Transverse colon (tissue), 4 donors: Measurements from ENCODE around the gene NPTX2. TPM values are rescaled to one million over a fixed set of nuclear protein-coding genes. Genes with fewer than 3 reads are reported as not detected.

Experiments used
- DNase-seq: peaks from one replicate; pipeline ENCODE4 v3.0.0-alpha.2; 2019
- H3K27ac ChIP-seq, 4 donors: fragments of 200-600 bp; sonication (generic); 2 replicates each; pipeline ENCODE4 v1.5.1; 2016 to 2018; ENCODE audit warnings: inconsistent platforms in 4 of 4
- H3K27me3 ChIP-seq: fragments of 200-600 bp; sonication (generic); 2 replicates; pipeline ENCODE4 v1.5.1; 2017; ENCODE audit warnings: inconsistent platforms
- H3K36me3 ChIP-seq, 4 donors: fragments of 200-600 bp; sonication (generic); 2 replicates each; pipeline ENCODE4 v1.5.1; 2017 to 2019; ENCODE audit warnings: inconsistent platforms in 4 of 4
- H3K4me1 ChIP-seq, 4 donors: fragments of 200-600 bp; sonication (generic); 2 replicates each; pipeline ENCODE4 v1.5.1; 2017 to 2020; ENCODE audit warnings: inconsistent platforms in 4 of 4
- H3K4me3 ChIP-seq, 4 donors: fragments of 200-600 bp; sonication (generic); 1 replicate in 1 of 4; 2 replicates in 3 of 4; pipeline versions ENCODE4 v1.5.1 to v1.6.1; 2017 to 2019; ENCODE audit warnings: inconsistent platforms in 4 of 4
- H3K9me3 ChIP-seq, 2 donors: fragments of 200-600 bp; sonication (generic); 2 replicates each; pipeline ENCODE4 v1.5.1; 2017 to 2019; ENCODE audit warnings: inconsistent platforms in 2 of 2
- EP300 ChIP-seq: sonication (generic); formaldehyde crosslinking; IDR thresholded peaks from one replicate; pipeline ENCODE4 v1.6.1; 2017; ENCODE audit warnings: antibody characterized with exemption, low read depth
- POLR2A ChIP-seq: fragments of 450-650 bp; IDR thresholded peaks from one replicate; pipeline ENCODE4 v1.6.1; 2016; ENCODE audit warnings: antibody characterized with exemption, mild to moderate bottlenecking, moderate library complexity
- POLR2AphosphoS5 ChIP-seq, 3 donors: sonication (generic); formaldehyde crosslinking; IDR thresholded peaks; one replicate each; pipeline ENCODE4 v1.6.1; 2016; ENCODE audit warnings: antibody characterized with exemption in 3 of 3
- WGBS, 2 donors: methylation state at CpG; one replicate each; pipeline ENCODE4 v1.1.5; 2018; ENCODE audit warnings: low coverage in 1 of 2; 5-methylcytosine and 5-hydroxymethylcytosine counted together
- in situ Hi-C, 4 donors: fragments of 200-750 bp; cut with MboI; loops; one replicate each; pipeline versions ENCODE4 v1.15.0 to v1.15.1; 2017; ENCODE audit warnings: low sequenced_read_pairs in 3 of 4, low pct_ligation_motif_present in 1 of 4, low pct_unique_long_range_greater_than_20kb in 1 of 4
- intact Hi-C: fragments of 100-400 bp; cut with DNase I; formaldehyde crosslinking; loops from one replicate; pipeline ENCODE4 v1.15.1; 2023; ENCODE audit warnings: low total_unique reads
- total RNA-seq, 4 donors: library from RNA; depleted of rRNA; stranded (reverse); fragments of >200 nt; gene quantifications; one replicate each; pipeline ENCODE4 v1.1.0, GENCODE V29; 2016
- TF ChIP-seq, protein P1 (sequence below), 5 experiments: fragments of 200-600 bp in 3 of 5; fragments of 450-650 bp in 2 of 5; sonication (generic) in 3 of 5; IDR thresholded peaks; 1 replicate in 2 of 5; 2 replicates in 3 of 5; pipeline ENCODE4 v1.5.1; 2016 to 2017; ENCODE audit warnings: antibody characterized with exemption in 5 of 5, inconsistent platforms in 3 of 5, mild to moderate bottlenecking in 2 of 5, moderate library complexity in 1 of 5

The NPTX2 gene
- total RNA-seq, 4 donors from 2014 or later, result 3.4 to 11.5 (median 6.3) TPM

DNA sequence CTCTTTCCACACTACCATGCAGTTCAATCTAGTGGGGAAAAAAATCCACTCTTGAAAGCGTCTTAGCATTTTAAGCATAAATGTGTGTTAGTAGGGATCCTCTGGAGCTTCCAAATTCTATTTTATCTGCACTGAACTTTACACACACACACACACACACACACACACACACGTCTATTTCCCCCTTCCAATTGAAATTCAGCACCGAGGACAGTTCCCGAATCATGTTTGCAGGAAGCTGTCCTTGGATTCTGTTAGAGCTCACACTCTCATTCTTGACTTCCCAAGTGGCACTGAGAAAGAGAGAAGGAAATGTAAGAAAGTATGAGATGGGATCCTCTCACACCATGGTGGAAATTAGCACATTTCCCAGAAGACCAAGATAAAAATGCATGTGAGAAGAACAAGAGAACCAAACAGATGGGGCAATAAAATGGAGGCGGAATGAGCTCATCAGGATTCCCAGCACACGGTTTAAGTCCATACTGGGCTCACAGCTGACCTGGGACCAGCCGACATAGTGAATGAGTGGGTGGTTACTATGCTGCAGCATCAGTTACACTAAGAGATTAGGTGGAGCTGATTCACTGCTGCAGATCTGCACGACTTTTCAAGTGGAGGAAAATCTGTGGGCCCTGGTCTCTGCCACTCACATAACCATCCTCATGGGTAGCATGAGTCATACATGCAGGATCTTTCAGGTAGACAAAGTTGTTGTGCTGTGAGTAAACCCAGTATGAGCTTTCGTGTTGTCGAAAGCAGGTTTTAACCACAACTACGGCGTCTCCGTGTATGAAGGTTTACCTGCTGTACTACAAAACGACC is 3.3 kb upstream of the NPTX2 start:
- no peaks in the 10 kb centered on the region for H3K36me3 ChIP-seq
- H3K27ac ChIP-seq, result no peak overlapping the region
- intact Hi-C loops, result no loop called here
- no peaks in the 10 kb centered on the region for H3K9me3 ChIP-seq
- in situ Hi-C loops, result no loop called here
- peaks cover 78% of the 10 kb centered on the region for H3K27me3 ChIP-seq
- H3K4me3 ChIP-seq, result no peak overlapping the region
- WGBS, 2 donors, result 7 to 56% methylated on average over 4 to 14 of the region's 14 CpGs
- no peak for DNase-seq
- TF ChIP-seq EP300, result no peak
- TF ChIP-seq POLR2A, result no peak
- H3K4me1 ChIP-seq, result peaks cover 0 to 14% (median 13%) of the 10 kb centered on the region in 4 donors

DNA sequence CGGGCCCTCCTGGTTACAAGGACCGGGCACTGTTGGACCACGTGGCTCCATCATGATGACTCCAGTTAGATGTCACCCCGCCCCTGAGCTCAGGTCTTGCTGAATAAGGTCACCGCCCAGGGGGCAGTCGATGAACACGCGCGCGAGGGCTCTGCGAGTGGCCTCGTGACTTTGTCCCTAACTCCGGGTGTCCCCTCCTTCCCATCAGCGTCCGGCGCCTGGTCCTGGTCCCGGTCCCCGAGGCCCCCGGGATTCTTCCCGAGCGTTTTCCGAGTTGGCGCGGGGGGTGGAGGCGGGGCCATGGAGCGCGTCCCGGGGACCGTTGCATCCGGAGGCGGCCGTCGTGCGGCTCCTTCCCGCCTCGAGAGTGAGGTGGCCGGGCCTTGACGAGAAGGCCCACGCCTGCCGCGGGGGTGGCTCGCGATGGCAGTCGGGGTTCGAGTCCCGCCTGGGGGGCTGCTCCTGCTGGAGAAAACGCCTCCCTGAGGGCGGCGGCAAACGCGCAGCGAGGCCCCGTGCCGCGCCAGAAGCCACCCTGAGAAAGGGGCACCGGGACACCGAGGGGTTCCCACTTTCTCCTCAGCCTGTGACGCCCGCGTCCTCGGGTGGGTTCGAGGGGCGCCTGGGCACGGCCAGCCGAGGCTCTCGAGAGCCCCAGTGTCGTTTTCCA is 569 bp upstream of the NPTX2 start:
- Histone ChIP-seq H3K9me3 (no peaks in the 10 kb centered on the region), H3K4me1 (peaks cover 0 to 22% (median 16%) of the 10 kb centered on the region in 4 donors), H3K27me3 (peaks cover 76% of the 10 kb centered on the region), H3K4me3 (peak overlapping the region in 2 of 4 donors; percentile 35 to 41), H3K36me3 (no peaks in the 10 kb centered on the region), H3K27ac (no peak overlapping the region)
- TF ChIP-seq, protein P1, sequence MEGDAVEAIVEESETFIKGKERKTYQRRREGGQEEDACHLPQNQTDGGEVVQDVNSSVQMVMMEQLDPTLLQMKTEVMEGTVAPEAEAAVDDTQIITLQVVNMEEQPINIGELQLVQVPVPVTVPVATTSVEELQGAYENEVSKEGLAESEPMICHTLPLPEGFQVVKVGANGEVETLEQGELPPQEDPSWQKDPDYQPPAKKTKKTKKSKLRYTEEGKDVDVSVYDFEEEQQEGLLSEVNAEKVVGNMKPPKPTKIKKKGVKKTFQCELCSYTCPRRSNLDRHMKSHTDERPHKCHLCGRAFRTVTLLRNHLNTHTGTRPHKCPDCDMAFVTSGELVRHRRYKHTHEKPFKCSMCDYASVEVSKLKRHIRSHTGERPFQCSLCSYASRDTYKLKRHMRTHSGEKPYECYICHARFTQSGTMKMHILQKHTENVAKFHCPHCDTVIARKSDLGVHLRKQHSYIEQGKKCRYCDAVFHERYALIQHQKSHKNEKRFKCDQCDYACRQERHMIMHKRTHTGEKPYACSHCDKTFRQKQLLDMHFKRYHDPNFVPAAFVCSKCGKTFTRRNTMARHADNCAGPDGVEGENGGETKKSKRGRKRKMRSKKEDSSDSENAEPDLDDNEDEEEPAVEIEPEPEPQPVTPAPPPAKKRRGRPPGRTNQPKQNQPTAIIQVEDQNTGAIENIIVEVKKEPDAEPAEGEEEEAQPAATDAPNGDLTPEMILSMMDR (IDR thresholded peaks at IDR 0.05), result no peak
- TF ChIP-seq EP300, result no peak
- no peak for TF ChIP-seq POLR2A
- TF ChIP-seq POLR2AphosphoS5 (IDR thresholded peaks at IDR 0.05), result no peak
- 17 to 27% methylated on average over 1 to 60 of the region's 67 CpGs for WGBS, 2 donors
- no peak for DNase-seq
- intact Hi-C loops (no loop called here), in situ Hi-C loops (no loop called here)

DNA sequence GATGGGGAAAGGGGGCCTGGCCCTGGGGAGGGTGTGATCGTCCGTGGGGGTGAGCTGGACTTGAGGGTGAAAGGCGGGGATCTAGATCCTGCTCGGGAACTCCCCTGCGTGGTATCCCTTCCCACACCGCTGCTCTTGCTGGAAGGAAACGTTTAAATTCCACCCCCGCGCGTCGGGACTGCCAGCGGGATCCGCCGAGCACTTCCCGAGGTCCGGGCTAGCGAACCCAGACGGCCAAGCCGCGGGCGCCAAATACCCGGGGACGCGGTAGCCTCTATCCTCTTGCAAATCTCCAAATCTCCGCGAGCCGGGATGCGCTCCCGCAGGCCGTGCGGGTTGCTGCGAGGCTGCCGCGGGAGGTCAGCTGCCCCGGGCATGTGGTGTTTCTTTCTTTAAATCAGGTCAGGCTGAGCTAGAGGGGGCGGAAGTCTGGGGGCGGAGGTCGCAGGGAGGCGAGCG is 904 bp downstream of the NPTX2 start:
- no peak for DNase-seq
- Histone ChIP-seq H3K9me3 (no peaks in the 10 kb centered on the region), H3K4me3 (peak overlapping the region in 3 of 4 donors; percentile 18 to 41 (median 35)), H3K27me3 (peaks cover 79% of the 10 kb centered on the region), H3K27ac (no peak overlapping the region), H3K4me1 (peaks cover 0 to 22% (median 16%) of the 10 kb centered on the region in 4 donors), H3K36me3 (no peaks in the 10 kb centered on the region)
- TF ChIP-seq POLR2AphosphoS5 (IDR thresholded peaks at IDR 0.05) (no peak), POLR2A (no peak), EP300 (no peak)
- TF ChIP-seq, protein P1 (IDR thresholded peaks at IDR 0.05), result no peak
- WGBS, 2 donors, result 14% methylated on average over 40 of the region's 40 CpGs; no CpG with 5 or more reads in 1 of the 2 donors
- intact Hi-C loops (no loop called here), in situ Hi-C loops (no loop called here)

DNA sequence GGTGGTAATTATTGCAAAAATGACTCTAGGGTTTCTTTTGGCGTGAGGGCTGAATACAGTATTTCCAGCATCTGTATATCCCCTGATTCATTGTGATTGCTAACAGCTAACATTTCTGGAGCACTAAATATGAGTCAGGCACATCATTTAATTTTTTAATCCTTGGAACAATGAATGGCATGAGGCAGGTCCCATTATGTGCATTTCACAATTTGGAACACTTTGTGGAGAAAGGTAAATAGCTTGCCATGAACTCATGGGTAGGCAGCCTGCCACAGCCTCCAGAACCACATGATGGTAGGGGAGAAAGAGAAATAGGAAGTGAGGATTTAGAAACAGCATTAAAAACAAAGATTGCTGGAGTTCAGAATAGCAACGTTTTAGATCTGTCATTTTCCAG is 1.7 kb downstream of the NPTX2 start:
- intact Hi-C loops (no loop called here), in situ Hi-C loops (no loop called here)
- no peak for TF ChIP-seq EP300
- TF ChIP-seq POLR2A, result no peak
- TF ChIP-seq, protein P1 (IDR thresholded peaks at IDR 0.05), result no peak
- no peak for TF ChIP-seq POLR2AphosphoS5 (IDR thresholded peaks at IDR 0.05)
- Histone ChIP-seq H3K27ac (no peak overlapping the region), H3K4me3 (no peak overlapping the region), H3K9me3 (no peaks in the 10 kb centered on the region), H3K36me3 (no peaks in the 10 kb centered on the region), H3K27me3 (peaks cover 77% of the 10 kb centered on the region), H3K4me1 (peaks cover 0 to 22% (median 16%) of the 10 kb centered on the region in 4 donors)
- no peak for DNase-seq
- WGBS, 2 donors, result 9 to 14% methylated on average over 1 to 2 of the region's 2 CpGs
